OCI-LY3 (cell line): ENCODE results near the gene KIAA0513.

Source experiments
- CTCF ChIP-seq: fragments of 200-600, 300-600 bp; sonication (generic); IDR thresholded peaks from 2 replicates; pipeline ENCODE4 v1.5.1; 2014; ENCODE audit warnings: antibody characterized with exemption, low read length, low read depth
- EZH2phosphoT487 ChIP-seq: fragments of 200-600 bp; shearing (Covaris generic); IDR thresholded peaks from 2 replicates; pipeline ENCODE4 v1.6.1; 2018; ENCODE audit warnings: antibody characterized with exemption, mixed run types, low read depth

- TF ChIP-seq CTCF = no peak
- no peak for TF ChIP-seq EZH2phosphoT487
Observed at GRCh38 chr16:84989749-84990620, 37.6 kb upstream of the KIAA0513 start.
